ENCODE data around the gene POLA1. TPM values are rescaled to one million over a fixed set of nuclear protein-coding genes. Genes with fewer than 3 reads are reported as not detected.

The POLA1 gene
- total and polyA plus RNA-seq, 4 donors, result 8.8 to 30.8 (median 14.9) TPM

DNA sequence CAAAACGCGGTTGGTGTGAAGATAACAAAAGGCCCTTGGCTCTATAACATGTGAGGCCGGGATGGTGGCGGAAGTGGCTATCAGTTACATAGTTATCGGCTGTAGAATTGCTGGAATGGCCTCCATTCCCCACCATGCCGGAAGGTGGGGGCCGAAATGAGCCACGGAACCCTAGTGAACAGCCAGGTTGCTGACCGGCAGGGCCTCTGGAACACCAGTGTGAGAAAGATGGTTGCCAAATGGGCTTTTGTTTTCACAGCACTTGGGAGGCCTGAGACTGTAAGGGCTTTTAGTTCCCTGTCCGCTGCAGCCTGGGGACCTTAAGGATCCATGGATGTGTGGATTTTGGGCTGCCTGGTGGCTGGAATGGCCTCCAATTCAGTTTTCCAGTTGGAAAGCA lies 345.3 kb downstream of the POLA1 start:
- Histone ChIP-seq H3K9me3 (ENCODE audit: control insufficient read depth, insufficient read depth, low read length) (no peaks in the 10 kb centered on the region), H3K4me3 (ENCODE audit: low read depth, low read length) (no peak overlapping the region), H3K4me1 (ENCODE audit: control insufficient read depth, insufficient read depth, low read length) (no peaks in the 10 kb centered on the region), H3K27ac (ENCODE audit: low read depth, low read length) (no peak overlapping the region), H3K36me3 (ENCODE audit: control insufficient read depth, insufficient read depth, low read length) (no peaks in the 10 kb centered on the region), H3K27me3 (ENCODE audit: control insufficient read depth, insufficient read depth, low read length) (no peaks in the 10 kb centered on the region)
- WGBS (ENCODE audit: insufficient coverage), result 89% methylated on average over 9 of the region's 10 CpGs
- DNase-seq (ENCODE audit: low read depth in 4 of 6, low spot score in 6 of 6), result no peak

DNA sequence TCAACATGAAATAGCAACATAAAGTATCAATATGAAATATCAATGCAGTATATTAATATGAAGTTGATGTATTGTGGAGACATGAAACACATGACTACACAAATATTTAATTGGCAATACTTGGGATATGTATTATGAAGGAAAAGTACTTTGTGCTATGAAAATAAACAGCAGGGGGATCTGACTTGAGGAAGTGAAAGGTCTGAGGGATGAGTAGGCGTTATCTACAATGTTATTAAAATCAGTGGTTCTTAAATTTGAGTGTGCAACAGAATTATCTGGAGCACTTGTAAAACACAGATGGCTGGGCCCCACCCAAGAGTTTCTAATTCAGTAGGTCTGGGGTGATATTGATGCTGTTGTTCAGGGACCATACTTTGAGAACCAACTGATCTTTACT lies 349.5 kb downstream of the POLA1 start:
- H3K36me3 ChIP-seq (ENCODE audit: control insufficient read depth, insufficient read depth, low read length), result no peaks in the 10 kb centered on the region
- no peak for DNase-seq (ENCODE audit: low read depth in 4 of 6, low spot score in 6 of 6)
- H3K4me1 ChIP-seq (ENCODE audit: control insufficient read depth, insufficient read depth, low read length), result no peaks in the 10 kb centered on the region
- 67% methylated on average over 1 of the region's 1 CpG for WGBS (ENCODE audit: insufficient coverage)
- H3K4me3 ChIP-seq (ENCODE audit: low read depth, low read length), result no peak overlapping the region
- H3K27me3 ChIP-seq (ENCODE audit: control insufficient read depth, insufficient read depth, low read length), result no peaks in the 10 kb centered on the region
- H3K9me3 ChIP-seq (ENCODE audit: control insufficient read depth, insufficient read depth, low read length), result no peaks in the 10 kb centered on the region
- H3K27ac ChIP-seq (ENCODE audit: low read depth, low read length), result no peak overlapping the region

Small RNAs within 50 kb of the gene (small RNA-seq; reads per million reads assigned to genes)
- gene SCARNA23 (ENCODE audit: low replicate concordance), result 1.2 reads per million, percentile 83 among the genes with 10 or more reads in this experiment

Other genes with a start within 250 kb of the POLA1 start
- gene PDK3, start 228.6 kb upstream of the POLA1 start, total RNA-seq, result 10 to 100 TPM; 12.8 to 27.5 TPM
- gene PDK3, start 228.6 kb upstream of the POLA1 start, polyA plus RNA-seq (ENCODE audit: insufficient read length in 2 of 2), result 1 to 10 TPM; 3.2 to 3.7 TPM
- 10 to 100 TPM; 13.0 to 13.2 TPM for gene PCYT1B, start 46.6 kb upstream of the POLA1 start, total RNA-seq
- gene PCYT1B, start 46.6 kb upstream of the POLA1 start, polyA plus RNA-seq (ENCODE audit: insufficient read length in 2 of 2), result 10 to 100 TPM; 18.3 to 22.9 TPM

Measured in spinal cord (tissue), 10 donors.